HUDEP-2 (cell line): ENCODE results near the gene VMP1.

Experiments
- DNase-seq, 76 experiments: peaks; one replicate each; lab custom pipeline; 2025; ENCODE audit not compliant: unreplicated experiment in 76 of 76; lab: John Stamatoyannopoulos, UW

The VMP1 gene

DNA sequence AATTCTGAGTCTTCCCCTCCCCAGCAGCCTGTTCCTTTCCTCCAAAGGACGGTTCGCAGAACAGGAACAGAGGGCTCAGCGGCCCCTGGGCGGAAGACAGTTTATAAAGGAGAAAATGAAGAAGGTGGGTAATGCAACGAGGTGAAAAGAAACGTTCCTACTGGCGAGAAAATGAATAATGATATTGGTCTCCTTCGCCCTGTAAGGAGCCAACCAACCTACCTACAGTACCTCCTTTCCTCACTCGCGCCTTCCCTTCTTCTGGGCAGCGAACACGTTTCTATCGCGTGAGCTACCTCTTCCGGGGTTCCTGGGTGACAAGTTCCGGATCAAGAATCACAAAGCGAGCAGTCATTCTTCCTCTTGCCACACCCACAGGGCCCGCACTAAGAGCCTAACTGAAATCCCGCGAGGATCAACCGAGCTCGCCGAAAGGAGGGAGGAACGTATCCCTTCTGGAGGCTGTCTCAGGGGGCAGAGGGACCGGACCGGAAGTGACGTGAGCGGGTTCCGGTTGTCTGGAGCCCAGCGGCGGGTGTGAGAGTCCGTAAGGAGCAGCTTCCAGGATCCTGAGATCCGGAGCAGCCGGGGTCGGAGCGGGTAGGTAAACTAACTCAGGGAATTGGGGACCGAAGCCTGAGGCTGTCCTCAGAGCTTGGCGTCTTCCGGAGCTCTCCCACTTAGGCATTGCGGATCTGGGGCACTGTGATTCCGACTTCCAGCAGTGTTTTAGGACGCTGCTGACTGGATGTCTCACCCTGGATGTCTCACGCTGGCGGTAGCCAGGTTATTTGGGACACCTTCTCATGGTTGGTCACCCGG, at the start of gene VMP1, which contains the start of gene PTRH2:
TSS of gene VMP1 (plus strand) at position 506 of the 822 bp plus-strand sequence. CDS start 23,793 bp downstream, outside the sequence.
TSS of gene PTRH2 (minus strand) at position 282 of the 822 bp plus-strand sequence. CDS start 9,452 bp downstream, outside the sequence.
- DNase-seq: peak in 75 of 76 experiments; percentile 53 to 99 (median 97)

DNA sequence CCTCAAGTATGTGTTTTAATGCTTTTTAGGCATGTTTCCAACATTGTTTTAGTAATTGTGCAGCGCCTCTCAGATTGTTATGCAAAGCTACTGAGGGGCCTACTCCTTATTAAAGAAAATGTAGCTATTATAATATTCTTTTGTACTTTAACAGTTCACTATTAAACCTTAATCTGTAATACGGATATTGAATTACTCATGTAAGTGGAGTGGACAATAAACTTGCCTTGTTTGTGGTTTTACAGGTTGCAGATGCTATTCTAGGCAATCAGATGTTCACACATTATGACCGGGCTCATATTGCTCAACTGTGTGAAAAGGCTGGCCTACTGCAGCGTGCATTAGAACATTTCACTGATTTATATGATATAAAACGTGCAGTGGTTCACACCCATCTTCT, 41.2 kb upstream of the VMP1 start:
- DNase-seq: no peak

DNA sequence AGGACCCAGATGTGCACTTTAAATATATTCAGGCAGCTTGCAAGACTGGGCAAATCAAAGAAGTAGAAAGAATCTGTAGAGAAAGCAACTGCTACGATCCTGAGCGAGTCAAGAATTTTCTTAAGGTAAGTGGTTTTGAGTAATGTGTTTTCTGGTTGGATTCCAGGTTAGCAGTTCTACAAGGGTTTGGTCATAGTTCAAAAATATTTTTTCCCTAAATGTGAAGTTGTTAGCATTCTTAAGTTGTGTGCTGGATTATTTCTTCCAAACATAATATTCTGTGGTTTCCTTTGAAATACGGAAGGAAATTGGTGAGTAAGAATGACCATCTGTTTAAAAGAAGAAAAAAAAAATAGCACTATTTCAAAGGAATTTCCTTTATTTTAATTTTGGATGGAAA, 38.6 kb upstream of the VMP1 start:
- no peak for DNase-seq

DNA sequence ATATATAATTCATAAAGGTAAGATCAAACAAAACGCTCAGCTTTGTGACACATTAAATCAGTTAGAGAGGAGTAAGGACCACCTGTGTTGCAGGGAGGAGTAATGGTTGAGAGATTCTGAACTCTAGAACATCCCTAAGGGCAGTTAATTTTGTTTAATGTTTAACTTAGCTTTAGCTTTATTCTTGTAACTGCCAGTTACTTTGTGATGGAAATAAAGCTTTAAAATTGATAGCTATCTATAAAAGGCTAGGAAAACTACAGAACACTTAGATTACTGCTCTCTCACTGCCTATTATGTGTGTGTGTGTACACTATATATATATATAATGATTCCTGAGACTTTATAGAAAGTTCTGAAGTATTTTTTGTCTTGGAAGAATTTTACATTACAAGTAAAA, 38.0 kb upstream of the VMP1 start:
- DNase-seq: no peak

DNA sequence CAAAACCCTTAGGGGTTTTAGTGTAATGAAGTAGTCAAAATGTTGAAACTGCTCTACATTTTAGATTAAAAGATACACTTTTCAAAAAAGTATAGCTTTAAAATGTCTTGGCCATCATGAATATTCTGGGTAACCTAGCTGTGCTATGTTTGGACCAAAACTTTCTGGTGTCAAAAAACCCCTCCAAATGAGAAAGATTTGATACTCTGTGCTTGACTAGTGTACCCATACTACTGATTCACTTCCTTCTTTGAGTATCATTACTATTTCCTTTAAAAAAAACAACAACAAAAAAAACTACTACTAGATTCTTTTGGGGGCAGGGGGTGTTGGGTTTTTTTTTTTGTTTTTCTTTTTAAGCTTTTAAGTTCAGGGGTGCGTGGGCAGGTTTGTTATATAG, 37.5 kb upstream of the VMP1 start:
- DNase-seq: no peak

DNA sequence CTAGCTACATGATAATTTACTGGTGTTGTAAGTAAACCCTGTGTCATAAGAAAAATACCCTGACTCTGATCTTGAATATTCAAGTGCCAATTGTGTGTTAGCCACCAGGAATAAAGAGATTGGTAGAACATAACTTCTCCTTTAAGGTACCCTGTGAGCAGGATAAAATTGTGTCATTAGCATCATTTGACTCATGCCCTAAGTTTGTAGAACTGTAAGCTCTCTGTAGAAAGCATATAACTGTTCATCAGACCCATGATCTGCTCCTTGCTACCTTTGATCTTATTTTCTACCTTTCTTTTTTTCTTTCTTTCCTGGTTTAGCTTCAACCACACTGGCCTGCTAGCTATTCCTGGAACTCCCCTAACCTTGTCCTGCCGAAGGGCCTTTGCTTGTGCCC, 36.1 kb upstream of the VMP1 start:
- DNase-seq: no peak

GRCh38 chr17:59675231-59675630, 32.2 kb upstream of the VMP1 start:
- no peak for DNase-seq

- no peak for DNase-seq
These were observed 30.7 kb upstream of the VMP1 start for GRCh38 chr17:59676716-59677115.

GRCh38 chr17:59678918-59679317, 28.5 kb upstream of the VMP1 start:
- no peak for DNase-seq

GRCh38 chr17:59680314-59680713, 27.1 kb upstream of the VMP1 start:
- DNase-seq: no peak

- DNase-seq: peak in 5 of 76 experiments; percentile 4 to 32 (median 24)
These were observed 24.2 kb upstream of the VMP1 start for GRCh38 chr17:59683283-59683682.

GRCh38 chr17:59684967-59685366, 22.5 kb upstream of the VMP1 start:
- DNase-seq: peak in 72 of 76 experiments; percentile 5 to 92 (median 67)

DNA sequence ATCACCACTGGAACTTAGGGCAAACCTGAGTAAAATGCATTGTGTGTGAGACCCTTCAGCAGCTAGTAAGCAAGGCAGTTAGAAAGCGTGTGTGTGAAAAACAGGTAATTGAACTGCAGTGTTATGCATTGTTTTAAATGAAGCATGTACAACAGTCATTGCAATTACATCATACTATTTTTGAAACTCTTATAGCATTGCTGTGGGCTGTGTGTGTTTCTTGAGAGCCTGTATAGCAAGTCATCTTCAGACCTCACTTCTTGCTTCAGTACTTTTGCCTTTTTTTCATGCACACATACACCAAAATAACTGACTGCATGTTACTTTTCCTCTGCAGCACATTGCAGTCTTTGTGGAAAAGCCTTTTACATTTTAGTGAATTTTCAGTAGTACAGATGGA, 19.4 kb upstream of the VMP1 start:
- DNase-seq: no peak

GRCh38 chr17:59688496-59688895, 19.0 kb upstream of the VMP1 start:
- DNase-seq: no peak

- no peak for DNase-seq
These were observed 13.9 kb upstream of the VMP1 start for GRCh38 chr17:59693582-59693981.

GRCh38 chr17:59694344-59694743, 13.1 kb upstream of the VMP1 start:
- no peak for DNase-seq

DNA sequence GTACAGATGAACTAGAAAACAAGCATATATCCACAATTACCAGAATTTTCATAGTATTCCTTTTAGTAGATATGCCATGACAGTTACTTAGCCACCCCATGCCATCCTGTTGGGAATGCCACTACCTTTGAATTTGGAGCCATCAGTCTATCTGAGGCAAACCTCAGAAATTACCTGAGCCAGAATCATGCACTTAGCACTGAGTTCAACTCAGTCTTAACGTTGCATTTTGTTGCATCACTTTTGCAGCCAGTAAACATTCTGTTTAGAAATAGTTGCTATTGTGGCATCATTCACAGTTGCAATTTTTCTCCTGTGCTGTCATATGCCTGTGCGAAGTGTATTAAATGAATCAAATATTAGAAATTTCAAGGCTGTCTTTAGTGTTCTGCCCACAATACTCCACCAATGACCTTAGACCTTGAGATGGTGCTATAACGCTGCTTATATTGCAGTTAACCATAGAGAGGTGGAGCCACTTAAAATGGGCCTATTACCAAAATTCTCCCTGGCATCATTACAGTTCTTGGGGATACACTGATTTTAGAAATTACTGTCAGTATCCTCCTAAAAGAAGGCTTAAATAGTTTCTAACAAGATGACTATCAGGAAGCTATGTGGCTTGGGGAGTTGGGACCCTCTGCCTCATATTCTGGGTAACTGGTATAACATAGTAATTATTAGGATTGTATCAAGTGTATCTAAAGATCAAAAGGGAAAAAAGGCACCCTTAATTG, 11.3 kb upstream of the VMP1 start:
- DNase-seq: no peak

GRCh38 chr17:59696682-59697277, 10.7 kb upstream of the VMP1 start:
- no peak for DNase-seq

GRCh38 chr17:59698143-59698542, 9.3 kb upstream of the VMP1 start:
- no peak for DNase-seq

DNA sequence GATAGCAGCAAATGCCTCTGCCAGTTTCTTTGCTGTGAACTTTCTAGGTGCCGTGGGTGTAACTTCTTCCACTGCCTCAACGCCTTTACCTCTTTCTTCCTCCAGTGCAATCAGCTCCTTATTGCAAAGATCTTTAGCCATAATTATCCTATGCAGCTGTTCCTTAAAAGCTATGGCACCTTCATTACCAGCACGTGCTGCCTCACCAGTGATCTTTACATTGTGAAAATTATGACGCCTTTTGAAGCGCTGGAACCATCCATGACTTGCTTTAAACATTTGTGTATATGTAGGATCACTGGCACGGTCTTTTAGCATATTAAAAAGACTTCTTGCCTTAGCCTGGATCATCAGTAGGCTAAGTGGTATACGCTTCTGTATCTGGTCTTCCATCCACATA, 8.2 kb upstream of the VMP1 start:
- DNase-seq: no peak

DNA sequence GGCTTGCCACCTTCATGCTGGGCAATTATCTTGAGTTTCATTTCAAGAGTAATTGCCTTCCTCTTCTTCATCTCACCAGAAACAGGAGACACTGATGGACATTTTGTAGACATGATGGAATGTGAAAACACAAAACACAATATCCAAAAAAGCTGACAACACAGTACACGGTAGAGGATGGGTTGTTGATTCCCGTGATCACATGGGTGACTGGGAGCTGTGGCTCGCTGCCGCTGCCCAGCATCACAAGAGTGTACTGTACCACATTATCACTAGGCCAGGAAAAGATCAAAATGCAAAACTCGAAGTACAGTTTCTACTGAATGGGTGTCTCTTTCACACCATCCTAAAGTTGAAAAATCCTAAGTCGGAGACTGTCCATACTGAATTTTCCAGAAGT, 7.7 kb upstream of the VMP1 start:
- DNase-seq: no peak
